Activated T-helper 2 cell treated with anti-CD3 and anti-CD28 coated beads, Interferon-gamma antibody, Interleukin-2, Interleukin-4, amounts not matched to agents 10 μg/mL and 5 μg/mL and 100 μg/mL, durations not matched to agents 14 hours and 24 hours and 36 hours (primary cell): ENCODE results near the gene RASA4. TPM values are rescaled to one million over a fixed set of nuclear protein-coding genes. Genes with fewer than 3 reads are reported as not detected.
"Not testable (repeated sequence)": the region's sequence is repeated elsewhere in the genome, so short reads cannot be mapped to it uniquely, and the experiment has no call there.

ENCODE experiments used
- DNase-seq: peaks from one replicate; pipeline ENCODE4 v3.0.0; 2021; ENCODE audit warnings: low spot score
- H3K27ac Mint-ChIP-seq: one replicate; pipeline ENCODE4 v1.8.0; 2021; ENCODE audit warnings: mixed read lengths
- H3K27me3 Mint-ChIP-seq: one replicate; pipeline ENCODE4 v1.8.0; 2021; ENCODE audit warnings: low read depth, mixed read lengths
- H3K36me3 Mint-ChIP-seq: one replicate; pipeline ENCODE4 v1.8.0; 2021; ENCODE audit warnings: low read depth, mixed read lengths
- H3K4me1 Mint-ChIP-seq: one replicate; pipeline ENCODE4 v1.8.0; 2021; ENCODE audit warnings: low read depth, mixed read lengths
- H3K4me3 Mint-ChIP-seq: one replicate; pipeline ENCODE4 v1.8.0; 2021; ENCODE audit warnings: low read depth, mild to moderate bottlenecking, moderate library complexity, mixed read lengths
- H3K9me3 Mint-ChIP-seq: one replicate; pipeline ENCODE4 v1.8.0; 2021; ENCODE audit warnings: mixed read lengths
- intact Hi-C: fragments of 100-400 bp; cut with micrococcal nuclease; formaldehyde crosslinking; loops from one replicate; pipeline ENCODE4 v1.15.1; 2023
- total RNA-seq: library from RNA; stranded (reverse); gene quantifications from 2 replicates; pipeline ENCODE4 v1.2.3, GENCODE V29; 2022

RASA4 gene
- total RNA-seq, 1 donor from 2014 or later = 45.5 TPM

DNA sequence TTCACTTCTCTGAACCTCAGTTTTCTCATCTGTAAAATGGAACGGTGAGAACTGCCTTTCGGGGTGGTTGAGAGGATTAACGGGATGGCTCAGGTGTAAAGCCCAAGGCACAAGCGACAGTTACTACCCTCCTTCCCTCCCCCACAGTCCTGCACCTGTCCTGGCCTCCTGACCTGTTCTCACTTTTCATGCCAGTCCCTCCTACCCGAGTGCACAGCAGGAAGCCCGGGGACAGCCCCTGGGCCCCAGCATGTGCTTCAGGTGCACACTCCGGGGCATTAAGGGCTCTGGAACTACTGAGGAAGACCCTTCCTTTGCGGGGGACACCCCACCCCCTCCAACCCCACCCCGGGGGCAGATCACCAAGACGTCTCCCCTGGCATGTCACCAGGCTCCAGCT, 626 bp downstream of the RASA4 start:
- H3K4me3 Mint-ChIP-seq, H3K36me3 Mint-ChIP-seq, H3K9me3 Mint-ChIP-seq: not testable (repeated sequence)

DNA sequence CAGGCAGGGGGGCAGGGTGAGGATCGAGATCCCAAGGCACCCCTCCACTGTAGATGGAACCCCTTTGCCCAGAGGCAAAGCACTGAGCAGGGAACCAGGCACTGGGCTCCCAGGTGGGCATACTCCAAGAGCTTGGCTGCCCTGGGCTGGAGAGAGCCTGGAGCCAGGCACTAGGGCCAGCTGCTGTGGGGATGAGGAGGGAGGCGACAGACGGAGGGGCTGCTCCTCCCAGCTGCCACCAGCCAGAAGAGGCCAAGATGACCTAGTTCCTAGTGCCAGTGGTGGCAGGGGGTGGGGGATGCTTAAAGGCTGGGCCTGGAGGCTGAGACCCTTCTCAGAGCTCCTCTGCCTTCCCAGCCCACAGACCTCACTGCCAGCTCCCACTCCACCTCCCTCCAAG, 1.7 kb downstream of the RASA4 start:
- DNase-seq, intact Hi-C loops, H3K27me3 Mint-ChIP-seq, H3K9me3 Mint-ChIP-seq, H3K4me3 Mint-ChIP-seq, H3K36me3 Mint-ChIP-seq, H3K27ac Mint-ChIP-seq, H3K4me1 Mint-ChIP-seq: not testable (repeated sequence)

More for the DNA sequence above, 626 bp downstream of the RASA4 start:
- H3K4me1 Mint-ChIP-seq, H3K27ac Mint-ChIP-seq, DNase-seq, H3K27me3 Mint-ChIP-seq, intact Hi-C loops: not testable (repeated sequence)

DNA sequence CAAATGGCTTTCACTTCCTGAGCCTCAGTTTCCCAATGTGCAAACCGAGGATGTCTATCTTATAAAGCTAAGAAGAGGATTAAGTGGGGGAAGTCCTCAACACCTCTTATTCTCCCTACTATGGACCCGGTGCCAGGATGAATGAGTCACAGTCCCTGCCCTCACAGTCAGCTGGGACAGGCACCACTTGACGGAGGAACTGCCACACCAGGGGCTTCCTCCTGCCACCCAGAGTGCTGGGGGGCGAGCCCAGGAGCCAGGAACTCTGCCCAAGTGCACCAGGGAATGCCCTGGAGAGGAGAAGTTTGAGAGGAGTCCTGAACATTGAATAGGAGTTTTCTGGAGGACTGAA, 2.2 kb downstream of the RASA4 start:
- H3K36me3 Mint-ChIP-seq, H3K27ac Mint-ChIP-seq, H3K9me3 Mint-ChIP-seq, H3K27me3 Mint-ChIP-seq, intact Hi-C loops, H3K4me3 Mint-ChIP-seq, DNase-seq, H3K4me1 Mint-ChIP-seq: not testable (repeated sequence)

DNA sequence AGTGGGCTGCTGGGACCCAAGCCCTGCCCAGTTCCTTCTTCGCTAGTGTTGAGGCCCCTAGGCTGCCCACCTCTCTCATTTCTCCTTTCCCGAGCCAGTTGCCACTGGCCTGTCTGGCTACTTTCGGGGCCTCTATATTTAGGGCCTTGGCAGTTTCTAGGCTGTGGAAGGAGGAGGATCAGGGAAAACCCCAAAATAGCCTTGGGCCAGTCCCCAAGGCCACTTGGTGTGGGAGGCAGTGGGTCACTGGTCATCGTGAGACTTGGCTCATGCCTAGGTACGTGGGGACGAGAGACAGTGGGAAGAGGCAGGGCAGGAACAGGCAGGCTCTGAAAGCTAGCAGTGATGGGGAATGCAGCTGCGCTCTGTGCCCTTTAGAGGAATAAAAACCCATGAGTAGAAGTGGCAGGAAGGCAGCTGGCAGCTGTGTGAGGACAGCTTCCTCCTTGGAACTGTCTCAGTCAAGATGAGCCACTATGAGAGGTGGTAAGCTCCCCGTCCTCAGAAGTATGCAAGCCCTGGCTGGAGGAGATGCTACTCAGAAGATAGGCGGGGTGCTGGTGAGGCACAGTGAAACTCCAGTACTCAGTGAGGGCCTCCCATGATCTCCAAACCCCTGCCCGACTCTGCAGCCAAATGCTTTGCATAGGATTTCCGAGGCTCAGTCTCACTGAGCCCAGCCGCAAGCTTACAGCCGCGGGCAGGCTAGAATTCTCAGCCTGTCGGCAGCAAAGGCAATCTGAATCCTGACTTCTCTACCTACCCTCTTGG, 2.8 kb downstream of the RASA4 start:
- H3K27me3 Mint-ChIP-seq, H3K9me3 Mint-ChIP-seq, H3K4me3 Mint-ChIP-seq, H3K4me1 Mint-ChIP-seq, H3K27ac Mint-ChIP-seq, H3K36me3 Mint-ChIP-seq, DNase-seq, intact Hi-C loops: not testable (repeated sequence)

DNA sequence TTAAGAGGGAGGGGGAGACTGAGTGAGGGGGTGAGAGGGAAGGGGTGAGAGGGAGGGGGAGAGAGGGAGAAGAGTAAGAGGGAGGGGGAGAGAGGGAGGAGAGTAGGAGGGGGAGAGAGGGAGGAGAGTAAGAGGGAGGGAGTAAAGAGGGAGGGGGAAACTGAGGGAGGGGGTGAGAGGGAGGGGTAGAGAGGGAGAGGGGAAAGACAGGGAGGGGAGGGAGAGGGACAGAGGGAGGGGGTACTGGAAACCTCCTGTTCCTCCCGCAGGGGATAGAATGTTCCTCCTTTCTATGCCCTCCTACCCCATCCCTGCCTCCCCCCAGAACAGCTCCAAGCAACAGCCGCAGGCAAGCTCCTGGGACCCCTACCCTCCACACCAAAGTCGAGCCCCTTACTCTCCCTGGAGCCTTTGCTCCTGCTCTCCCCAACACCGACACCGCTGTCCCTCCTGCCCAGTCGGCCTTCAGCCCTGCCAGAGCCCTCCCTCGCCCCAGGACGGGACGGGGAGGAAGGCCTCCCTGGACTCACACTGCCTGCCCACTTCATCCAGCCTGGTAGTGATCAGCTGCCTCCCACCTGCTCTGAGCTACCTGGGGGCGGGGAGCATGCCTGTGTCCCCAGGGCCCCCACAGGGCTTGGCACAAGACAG, 4.8 kb downstream of the RASA4 start:
- H3K9me3 Mint-ChIP-seq, H3K36me3 Mint-ChIP-seq, DNase-seq, H3K4me3 Mint-ChIP-seq, H3K4me1 Mint-ChIP-seq, H3K27me3 Mint-ChIP-seq, intact Hi-C loops, H3K27ac Mint-ChIP-seq: not testable (repeated sequence)

DNA sequence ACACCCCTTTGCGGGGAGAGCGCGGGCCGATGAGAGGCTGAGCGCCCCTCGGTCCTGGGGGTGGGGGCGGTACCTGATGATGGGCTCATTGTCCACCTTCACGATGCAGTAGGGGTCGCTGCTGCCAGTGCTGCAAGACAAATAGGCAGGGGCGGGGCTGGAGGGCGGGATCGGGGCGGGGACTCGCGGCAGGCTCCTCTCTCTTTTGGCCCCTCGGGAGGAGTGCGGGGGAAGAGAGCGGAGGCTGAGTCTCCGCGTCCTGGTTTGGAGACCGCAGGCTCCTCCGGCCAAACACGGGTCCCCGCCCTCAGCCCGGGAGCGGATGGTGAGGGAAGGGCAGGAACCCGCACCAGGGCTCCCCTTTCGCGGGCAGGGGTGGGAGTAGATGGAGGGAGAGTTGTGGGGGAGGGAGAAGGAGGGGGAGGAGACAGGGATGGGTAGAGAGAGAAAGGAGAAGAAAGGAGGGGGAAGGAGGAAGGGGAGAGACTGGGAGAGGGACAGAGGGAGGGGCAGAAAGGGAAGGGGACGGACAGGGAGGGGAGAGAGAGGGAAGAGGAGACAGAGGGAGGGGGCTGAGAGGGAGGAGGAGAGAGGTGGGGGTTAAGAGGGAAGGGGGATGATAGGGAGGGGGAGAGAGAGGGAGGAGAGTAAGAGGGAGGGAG, 5.4 kb downstream of the RASA4 start:
- intact Hi-C loops = not testable (repeated sequence)

DNA sequence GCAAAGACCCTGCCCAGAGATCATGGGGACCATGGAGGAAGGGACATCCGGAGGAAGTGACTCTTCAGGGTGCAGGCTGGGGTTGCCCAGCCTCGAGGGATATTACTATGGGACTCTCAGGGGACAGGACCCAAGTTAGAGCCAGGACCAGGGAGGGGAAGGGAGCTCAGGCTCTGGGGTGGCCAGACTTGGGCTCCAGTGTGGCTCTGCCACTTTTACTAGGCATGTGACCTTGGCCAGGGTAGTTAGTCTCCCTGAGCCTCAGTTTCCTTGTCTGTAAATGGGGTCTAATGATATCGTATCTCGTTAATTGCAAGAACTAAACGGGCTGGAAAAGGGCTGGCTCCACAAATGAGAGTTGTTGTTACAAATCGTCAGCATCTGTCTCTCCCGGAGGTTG, 6.1 kb downstream of the RASA4 start:
- H3K36me3 Mint-ChIP-seq, H3K4me1 Mint-ChIP-seq, H3K27me3 Mint-ChIP-seq, DNase-seq, H3K9me3 Mint-ChIP-seq, intact Hi-C loops, H3K4me3 Mint-ChIP-seq, H3K27ac Mint-ChIP-seq: not testable (repeated sequence)

More for the DNA sequence above, 5.4 kb downstream of the RASA4 start:
- not testable (repeated sequence) for H3K4me1 Mint-ChIP-seq, H3K36me3 Mint-ChIP-seq, H3K4me3 Mint-ChIP-seq, H3K27ac Mint-ChIP-seq, H3K9me3 Mint-ChIP-seq, DNase-seq, H3K27me3 Mint-ChIP-seq

DNA sequence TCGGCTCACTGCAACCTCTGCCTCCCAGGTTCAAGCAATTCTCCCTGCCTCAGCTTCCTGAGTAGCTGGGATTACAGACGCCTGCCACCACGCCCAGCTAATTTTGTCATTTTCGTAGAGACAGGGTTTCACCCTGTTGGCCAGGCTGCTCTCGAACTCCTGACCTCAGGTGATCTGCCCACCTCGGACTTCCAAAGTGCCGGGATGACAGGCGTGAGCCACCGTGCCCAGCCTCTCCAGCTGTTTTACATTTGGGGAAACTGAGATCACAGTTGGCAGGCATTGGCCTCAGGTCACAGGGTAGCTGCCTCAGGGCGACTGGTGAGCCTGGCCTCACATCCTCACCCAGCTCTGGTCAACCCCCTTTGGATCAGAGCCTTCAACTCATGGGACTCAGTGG, 6.8 kb downstream of the RASA4 start:
- H3K4me3 Mint-ChIP-seq, H3K4me1 Mint-ChIP-seq, H3K27me3 Mint-ChIP-seq, H3K27ac Mint-ChIP-seq, intact Hi-C loops, DNase-seq, H3K36me3 Mint-ChIP-seq, H3K9me3 Mint-ChIP-seq: not testable (repeated sequence)

DNA sequence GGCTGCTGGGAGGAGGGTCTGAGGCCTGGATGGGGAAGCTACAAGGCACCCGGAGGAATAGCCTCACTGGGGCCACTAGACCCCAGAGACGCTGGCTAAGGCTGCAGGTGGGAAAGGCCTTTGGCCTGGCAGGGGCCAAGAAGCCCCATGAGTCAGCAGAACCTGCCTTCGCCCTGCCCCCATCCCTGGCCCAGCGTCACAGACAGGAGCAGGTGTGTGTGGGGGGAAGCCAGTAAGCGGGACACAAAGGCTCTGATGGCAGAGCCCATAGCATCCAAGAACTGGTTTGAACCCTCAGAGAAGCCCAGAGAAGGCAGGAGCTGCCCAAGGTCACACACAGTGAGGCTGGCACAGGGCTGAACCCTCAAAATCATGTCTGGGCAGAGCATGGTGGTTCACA, 9.7 kb downstream of the RASA4 start:
- H3K27ac Mint-ChIP-seq, intact Hi-C loops, H3K27me3 Mint-ChIP-seq, H3K36me3 Mint-ChIP-seq, H3K4me1 Mint-ChIP-seq, DNase-seq, H3K9me3 Mint-ChIP-seq, H3K4me3 Mint-ChIP-seq: not testable (repeated sequence)

DNA sequence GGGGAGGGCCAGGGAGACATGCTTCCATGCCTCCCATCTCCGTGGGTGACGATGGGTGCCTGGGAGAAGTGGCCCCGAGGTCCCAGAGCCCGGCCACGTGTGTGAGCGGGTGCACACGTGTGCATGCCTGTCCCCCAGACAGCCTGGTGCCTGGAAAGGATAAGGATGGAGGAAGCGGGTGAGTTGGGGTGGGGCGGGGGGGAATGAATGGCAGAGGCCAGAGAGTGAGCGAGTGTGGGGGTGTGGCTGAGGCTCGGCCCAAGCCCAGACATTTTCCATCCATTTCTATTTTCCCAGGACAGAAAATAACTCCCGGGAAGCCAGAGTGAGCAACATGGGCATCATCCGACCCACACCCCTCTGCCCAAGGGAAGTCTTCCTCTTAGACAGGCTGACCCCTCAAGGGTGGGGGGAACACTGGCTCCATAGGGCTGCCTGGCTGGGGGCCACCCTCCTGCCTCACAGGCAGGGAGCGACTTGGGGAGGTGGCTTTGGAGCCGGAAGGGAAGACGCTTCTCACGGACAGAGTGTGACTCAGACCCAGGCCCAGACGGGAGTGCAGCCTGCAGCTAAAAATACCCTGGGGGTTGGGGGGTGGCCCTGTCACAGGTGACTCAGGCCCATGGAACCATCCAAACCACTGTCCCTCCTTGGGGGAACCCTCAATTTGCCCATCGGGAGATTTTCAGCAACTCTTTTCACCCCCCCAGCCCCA, 12.0 kb downstream of the RASA4 start:
- intact Hi-C loops, H3K36me3 Mint-ChIP-seq, H3K9me3 Mint-ChIP-seq, H3K27ac Mint-ChIP-seq, H3K27me3 Mint-ChIP-seq, DNase-seq, H3K4me3 Mint-ChIP-seq, H3K4me1 Mint-ChIP-seq: not testable (repeated sequence)

DNA sequence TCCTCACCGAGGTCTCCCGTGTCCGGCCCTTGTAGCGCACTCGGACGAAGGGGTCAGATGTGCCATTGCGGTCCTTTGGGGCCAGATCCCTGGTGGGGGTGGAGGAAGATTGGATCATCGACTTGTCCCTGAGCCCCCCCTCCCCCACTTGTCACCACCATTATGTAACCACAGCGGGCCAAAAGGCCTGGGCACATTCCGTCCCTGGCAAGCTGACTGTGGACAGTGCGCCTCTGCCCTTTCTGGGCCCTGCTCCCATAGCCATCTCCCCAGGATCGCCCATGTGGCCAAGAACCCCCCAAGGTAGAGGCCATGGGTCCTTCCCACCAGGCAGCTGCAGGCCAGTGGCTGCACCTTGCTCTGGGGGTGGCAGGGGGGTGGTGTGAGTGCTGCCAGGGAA, 14.2 kb downstream of the RASA4 start:
- DNase-seq, H3K27me3 Mint-ChIP-seq, H3K9me3 Mint-ChIP-seq, H3K4me3 Mint-ChIP-seq, H3K27ac Mint-ChIP-seq, intact Hi-C loops, H3K4me1 Mint-ChIP-seq, H3K36me3 Mint-ChIP-seq: not testable (repeated sequence)

DNA sequence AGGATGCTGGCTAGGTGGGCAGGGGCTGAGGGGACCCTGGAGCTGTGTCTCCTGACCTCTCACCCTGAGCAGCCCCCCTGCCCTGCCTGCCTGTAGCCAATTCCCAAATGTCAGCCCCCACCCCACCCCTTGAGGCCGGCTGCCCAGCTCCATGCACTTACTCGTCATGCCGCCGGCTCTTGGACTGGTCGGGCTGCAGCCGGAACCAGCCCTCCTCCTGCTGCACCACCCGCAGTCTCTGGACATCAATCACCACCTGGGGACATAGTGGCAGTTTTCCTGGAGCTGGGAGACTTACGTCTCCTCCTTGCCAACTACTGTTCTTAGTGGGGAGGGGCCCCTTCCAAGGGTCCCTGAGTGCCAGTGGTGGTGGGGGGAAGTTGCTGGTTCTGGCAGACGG, 16.9 kb downstream of the RASA4 start:
- intact Hi-C loops, H3K4me3 Mint-ChIP-seq, DNase-seq, H3K27me3 Mint-ChIP-seq, H3K27ac Mint-ChIP-seq, H3K9me3 Mint-ChIP-seq, H3K36me3 Mint-ChIP-seq, H3K4me1 Mint-ChIP-seq: not testable (repeated sequence)

DNA sequence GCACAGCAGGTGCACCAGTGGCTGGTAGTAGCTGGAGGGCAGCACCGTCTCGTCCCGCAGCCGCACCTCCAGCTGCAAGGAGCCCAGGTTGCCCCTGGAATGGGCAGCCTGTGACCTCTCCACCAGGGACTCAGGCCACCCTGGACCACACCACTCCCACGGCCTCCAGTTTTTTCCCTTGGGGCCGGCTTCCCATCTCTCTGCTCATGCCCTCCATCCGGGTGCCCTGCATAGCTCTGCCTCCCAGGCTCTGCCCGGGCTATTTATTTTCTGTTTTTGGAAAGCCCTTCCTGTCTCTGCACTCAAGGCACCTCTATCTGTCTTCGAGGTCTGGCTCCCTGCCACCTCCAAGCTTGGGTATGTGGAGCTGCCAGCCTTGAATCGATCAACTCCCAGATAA, 20.5 kb downstream of the RASA4 start:
- H3K27ac Mint-ChIP-seq, H3K27me3 Mint-ChIP-seq, H3K9me3 Mint-ChIP-seq, H3K4me1 Mint-ChIP-seq, H3K36me3 Mint-ChIP-seq, DNase-seq, H3K4me3 Mint-ChIP-seq, intact Hi-C loops: not testable (repeated sequence)
